ENCODE results near the gene ASTN2.

Gene ASTN2

DNA sequence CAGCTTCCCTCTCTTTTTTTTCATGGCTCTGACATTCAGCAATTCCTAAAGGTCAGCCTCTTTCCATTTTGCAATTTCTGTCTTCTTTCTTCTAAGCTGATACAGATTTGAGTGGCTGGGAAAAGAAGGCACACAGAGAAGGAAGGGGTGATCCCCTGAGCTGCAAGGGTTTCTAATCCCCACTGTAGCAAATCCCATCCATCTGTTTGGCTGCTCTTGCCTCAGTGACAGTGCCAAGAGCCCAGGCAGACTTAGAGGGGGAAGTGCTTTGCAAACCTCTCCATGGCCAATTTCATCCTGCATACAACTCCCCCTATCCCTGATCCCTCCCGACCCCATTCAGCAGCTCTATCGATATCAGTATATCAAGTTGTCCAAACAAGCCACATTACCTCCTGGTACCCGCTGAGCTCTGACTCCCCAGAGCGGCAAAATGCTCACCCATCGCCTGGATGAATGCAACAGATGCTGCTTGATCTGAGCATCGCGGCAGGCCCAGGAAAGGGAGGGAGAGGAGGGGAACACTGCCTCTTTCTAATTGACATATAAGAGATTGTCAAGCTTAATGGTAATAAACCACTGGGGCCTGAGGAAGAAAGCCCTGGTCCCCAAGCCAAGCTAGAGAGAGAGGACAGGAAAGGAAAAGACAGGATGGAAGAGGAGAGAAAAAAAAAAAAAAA lies 268.9 kb downstream of the ASTN2 start:
- TF ChIP-seq, protein P1, sequence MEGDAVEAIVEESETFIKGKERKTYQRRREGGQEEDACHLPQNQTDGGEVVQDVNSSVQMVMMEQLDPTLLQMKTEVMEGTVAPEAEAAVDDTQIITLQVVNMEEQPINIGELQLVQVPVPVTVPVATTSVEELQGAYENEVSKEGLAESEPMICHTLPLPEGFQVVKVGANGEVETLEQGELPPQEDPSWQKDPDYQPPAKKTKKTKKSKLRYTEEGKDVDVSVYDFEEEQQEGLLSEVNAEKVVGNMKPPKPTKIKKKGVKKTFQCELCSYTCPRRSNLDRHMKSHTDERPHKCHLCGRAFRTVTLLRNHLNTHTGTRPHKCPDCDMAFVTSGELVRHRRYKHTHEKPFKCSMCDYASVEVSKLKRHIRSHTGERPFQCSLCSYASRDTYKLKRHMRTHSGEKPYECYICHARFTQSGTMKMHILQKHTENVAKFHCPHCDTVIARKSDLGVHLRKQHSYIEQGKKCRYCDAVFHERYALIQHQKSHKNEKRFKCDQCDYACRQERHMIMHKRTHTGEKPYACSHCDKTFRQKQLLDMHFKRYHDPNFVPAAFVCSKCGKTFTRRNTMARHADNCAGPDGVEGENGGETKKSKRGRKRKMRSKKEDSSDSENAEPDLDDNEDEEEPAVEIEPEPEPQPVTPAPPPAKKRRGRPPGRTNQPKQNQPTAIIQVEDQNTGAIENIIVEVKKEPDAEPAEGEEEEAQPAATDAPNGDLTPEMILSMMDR (IDR thresholded peaks at IDR 0.05) = no peak
- no peak for DNase-seq
- no peaks in the 10 kb centered on the region for H3K9me3 ChIP-seq
- no peak overlapping the region for H3K4me3 ChIP-seq
- H3K27ac ChIP-seq = no peak overlapping the region
- intact Hi-C loops (cut with DNase I; ENCODE audit: low total_unique reads) = no loop called here
- no peaks in the 10 kb centered on the region for H3K36me3 ChIP-seq
- no peaks in the 10 kb centered on the region for H3K4me1 ChIP-seq
- H3K27me3 ChIP-seq = no peaks in the 10 kb centered on the region

DNA sequence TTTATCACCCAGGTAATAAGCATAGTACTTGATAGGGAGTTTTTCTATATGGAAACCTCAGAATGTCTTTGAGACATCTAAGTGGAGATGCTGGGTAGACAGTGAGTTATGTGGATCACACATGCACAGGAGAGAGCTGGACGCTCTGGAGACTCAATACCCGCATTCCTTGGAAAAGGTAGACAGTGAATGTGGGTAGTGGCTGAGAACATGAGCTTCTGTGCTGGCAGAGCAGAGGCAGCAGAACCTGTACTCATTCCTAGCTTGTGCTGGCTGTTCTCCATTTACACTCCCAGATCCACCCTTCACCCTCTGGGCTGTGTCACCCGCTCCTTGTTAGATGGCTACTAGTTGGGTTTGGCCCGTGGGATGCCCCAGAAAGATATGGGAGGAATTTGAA lies 269.8 kb downstream of the ASTN2 start:
- Histone ChIP-seq H3K9me3 (no peaks in the 10 kb centered on the region), H3K27ac (no peak overlapping the region), H3K36me3 (no peaks in the 10 kb centered on the region), H3K27me3 (no peaks in the 10 kb centered on the region), H3K4me3 (no peak overlapping the region), H3K4me1 (no peaks in the 10 kb centered on the region)
- no peak for DNase-seq
- TF ChIP-seq, protein P1 (IDR thresholded peaks at IDR 0.05) = no peak
- intact Hi-C loops (cut with DNase I; ENCODE audit: low total_unique reads) = no loop called here

DNA sequence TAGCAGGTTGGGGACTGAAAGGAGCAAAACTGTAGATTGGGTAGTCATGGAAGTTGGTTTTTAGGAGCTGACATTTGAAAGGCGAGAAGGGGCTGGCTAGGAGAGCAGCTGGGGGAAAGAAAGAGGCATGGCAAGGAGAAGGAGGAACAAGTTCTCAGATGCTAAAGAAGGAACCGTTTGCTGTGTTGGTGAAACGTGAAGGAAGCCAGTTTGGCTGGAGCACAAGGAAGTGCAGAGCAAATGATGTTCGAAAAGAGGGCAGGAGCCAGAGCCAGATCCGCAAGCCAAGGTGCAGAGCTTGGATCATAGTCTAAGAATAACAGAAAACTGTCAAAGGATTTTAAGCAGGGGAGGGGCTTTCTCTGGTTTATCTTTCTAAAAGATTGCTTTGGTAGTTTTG lies 276.6 kb downstream of the ASTN2 start:
- no peak for DNase-seq
- intact Hi-C loops (cut with DNase I; ENCODE audit: low total_unique reads) = no loop called here
- no peak overlapping the region for H3K4me3 ChIP-seq
- TF ChIP-seq, protein P1 (IDR thresholded peaks at IDR 0.05) = no peak
- H3K27me3 ChIP-seq = no peaks in the 10 kb centered on the region
- no peak overlapping the region for H3K27ac ChIP-seq
- no peaks in the 10 kb centered on the region for H3K36me3 ChIP-seq
- no peaks in the 10 kb centered on the region for H3K4me1 ChIP-seq
- no peaks in the 10 kb centered on the region for H3K9me3 ChIP-seq

DNA sequence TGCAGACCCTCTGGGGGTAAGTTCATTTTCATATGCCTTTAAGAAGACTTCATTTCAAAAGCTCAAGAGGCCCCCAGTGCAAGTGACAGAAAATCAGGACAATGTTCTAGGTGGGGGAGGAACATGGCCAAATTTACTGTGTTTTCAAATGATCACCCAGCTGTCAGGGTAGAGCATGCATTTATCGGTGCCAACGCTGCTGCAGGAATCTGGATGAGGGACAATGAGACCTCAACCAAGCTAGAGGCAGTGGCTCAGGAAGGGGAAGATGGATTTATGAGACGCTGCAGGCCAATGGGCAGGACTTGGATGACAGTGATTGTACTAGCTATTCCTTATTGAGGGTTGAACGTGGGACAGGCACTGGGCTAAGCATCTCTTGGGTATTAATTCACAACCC lies 278.4 kb downstream of the ASTN2 start:
- Histone ChIP-seq H3K27me3 (no peaks in the 10 kb centered on the region), H3K27ac (no peak overlapping the region), H3K4me3 (no peak overlapping the region), H3K36me3 (no peaks in the 10 kb centered on the region), H3K9me3 (no peaks in the 10 kb centered on the region), H3K4me1 (no peaks in the 10 kb centered on the region)
- intact Hi-C loops (cut with DNase I; ENCODE audit: low total_unique reads) = no loop called here
- no peak for DNase-seq
- TF ChIP-seq, protein P1 (IDR thresholded peaks at IDR 0.05) = no peak

DNA sequence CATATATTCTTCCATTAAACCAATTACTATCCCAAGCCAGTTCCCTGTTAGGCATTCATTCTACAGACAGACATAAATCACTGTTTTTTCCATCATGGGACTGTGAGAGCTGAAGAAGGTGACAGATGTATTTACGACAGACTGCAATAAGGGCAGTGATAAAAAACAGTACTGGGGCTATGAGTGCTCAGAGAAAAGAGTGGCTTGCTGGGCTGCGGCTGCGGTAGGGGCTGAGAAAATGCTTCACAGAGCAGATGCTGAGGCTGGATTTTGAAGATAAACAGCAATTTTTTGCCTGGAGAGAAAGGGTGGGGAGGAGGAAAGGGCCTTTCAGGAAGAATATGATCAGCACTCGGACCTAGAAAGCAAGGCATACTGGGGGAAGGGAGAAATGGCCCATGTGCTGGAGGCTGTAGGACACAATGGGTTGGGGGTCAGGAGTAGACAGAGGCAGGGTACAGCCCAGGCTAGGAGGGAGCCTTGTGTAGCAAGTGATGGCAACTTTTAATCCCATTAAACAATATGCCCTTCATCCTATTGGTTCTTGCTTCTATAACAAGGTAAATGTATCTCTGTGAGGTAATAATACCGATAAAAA lies 279.3 kb downstream of the ASTN2 start:
- Histone ChIP-seq H3K27ac (no peak overlapping the region), H3K36me3 (no peaks in the 10 kb centered on the region), H3K27me3 (no peaks in the 10 kb centered on the region), H3K4me3 (no peak overlapping the region), H3K4me1 (no peaks in the 10 kb centered on the region), H3K9me3 (no peaks in the 10 kb centered on the region)
- DNase-seq = no peak
- intact Hi-C loops (cut with DNase I; ENCODE audit: low total_unique reads) = no loop called here
- TF ChIP-seq, protein P1 (IDR thresholded peaks at IDR 0.05) = no peak
